HG03045 (cell line): ENCODE results near the gene DTD2.
"Not testable (repeated sequence)": the region's sequence is repeated elsewhere in the genome, so short reads cannot be mapped to it uniquely, and the experiment has no call there.

Source experiments
- ATAC-seq: cut with Tn5 transposase; IDR thresholded peaks from one replicate; pipeline ENCODE4 v1.9.1; 2021; ENCODE audit warnings: mild to moderate bottlenecking, moderate library complexity; ENCODE audit not compliant: unreplicated experiment

The DTD2 gene

DNA sequence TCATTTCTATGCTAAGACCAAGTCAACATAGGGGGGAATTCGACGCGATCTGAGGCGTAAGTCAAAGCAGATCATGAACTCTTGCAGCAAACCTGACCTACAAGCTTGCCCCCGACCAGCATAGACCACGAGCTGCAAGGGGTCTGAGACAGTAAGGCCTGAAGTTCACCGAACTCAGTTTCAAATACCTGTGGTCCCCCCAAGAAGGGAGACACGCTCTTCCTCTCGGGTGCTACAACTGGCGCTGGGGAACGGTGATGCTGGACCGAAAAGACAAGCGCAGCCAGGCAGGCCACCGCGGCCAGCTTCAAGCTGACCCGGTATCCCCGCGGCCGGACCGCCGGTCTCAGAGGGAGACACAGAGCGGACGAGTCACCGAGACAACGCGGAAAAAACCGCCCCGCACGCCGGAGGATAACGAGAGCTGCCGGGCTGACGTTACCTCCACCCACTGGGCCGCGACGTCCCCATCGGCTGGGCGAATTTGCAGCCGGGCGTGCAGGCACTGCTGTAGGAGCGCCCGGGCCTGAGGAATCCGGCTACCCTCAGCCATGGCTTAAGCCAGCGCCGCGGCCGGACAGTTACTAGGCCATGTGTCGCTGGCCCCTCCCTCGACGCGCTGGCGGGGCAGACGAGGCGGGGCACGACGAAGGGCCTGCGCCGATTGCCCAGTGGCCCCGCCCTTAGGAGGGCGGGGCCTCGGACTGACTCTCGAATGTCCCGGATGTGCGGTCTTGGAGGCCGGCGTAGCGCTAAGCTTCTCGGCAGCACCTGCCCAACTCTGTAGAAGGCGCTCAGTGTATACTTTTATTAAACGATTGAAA, at the start of gene DTD2:
DTD2 (minus strand) TSS at position 666 of the 824 bp plus-strand sequence; CDS start at position 553, 113 bp downstream.
- ATAC-seq: peak; percentile 99

DNA sequence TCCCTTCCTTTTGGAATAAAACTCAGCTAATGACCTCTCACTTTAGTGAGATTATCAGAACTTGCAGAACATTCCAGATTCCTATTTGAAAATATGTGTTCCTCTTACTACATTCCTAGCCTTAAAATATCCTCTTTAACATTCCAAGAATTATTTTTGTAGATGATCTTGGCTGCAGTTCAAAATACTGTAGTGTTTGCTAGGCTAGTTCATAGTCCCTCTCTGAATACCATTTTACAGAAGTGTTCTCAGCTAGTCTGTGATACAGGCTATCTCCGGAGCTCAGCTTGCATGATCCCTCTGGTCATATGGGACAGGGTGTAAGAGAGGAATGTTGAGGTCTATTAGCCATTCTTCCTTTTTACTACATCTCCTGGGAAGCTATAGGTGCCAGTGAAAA, 48.1 kb upstream of the DTD2 start:
- ATAC-seq: no peak

DNA sequence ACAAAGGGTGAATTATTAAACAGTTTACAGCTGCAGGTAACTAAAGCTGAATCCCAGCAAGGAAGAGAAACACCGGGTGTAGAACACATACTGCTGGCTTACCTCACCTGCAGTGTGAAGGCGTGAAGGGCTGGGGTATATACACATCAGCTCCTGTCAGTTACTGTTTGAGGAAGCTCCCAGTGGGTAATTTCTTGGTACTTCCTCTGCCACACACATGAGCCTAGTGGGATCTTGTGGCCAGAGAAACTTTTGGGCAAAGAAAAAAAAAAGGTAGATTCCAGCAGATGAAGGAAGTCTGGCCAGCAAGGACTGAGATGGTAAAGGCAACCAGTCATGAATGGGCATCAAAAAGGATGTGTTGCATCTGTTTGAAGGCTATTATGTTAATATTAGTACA, 44.6 kb upstream of the DTD2 start:
- no peak for ATAC-seq

DNA sequence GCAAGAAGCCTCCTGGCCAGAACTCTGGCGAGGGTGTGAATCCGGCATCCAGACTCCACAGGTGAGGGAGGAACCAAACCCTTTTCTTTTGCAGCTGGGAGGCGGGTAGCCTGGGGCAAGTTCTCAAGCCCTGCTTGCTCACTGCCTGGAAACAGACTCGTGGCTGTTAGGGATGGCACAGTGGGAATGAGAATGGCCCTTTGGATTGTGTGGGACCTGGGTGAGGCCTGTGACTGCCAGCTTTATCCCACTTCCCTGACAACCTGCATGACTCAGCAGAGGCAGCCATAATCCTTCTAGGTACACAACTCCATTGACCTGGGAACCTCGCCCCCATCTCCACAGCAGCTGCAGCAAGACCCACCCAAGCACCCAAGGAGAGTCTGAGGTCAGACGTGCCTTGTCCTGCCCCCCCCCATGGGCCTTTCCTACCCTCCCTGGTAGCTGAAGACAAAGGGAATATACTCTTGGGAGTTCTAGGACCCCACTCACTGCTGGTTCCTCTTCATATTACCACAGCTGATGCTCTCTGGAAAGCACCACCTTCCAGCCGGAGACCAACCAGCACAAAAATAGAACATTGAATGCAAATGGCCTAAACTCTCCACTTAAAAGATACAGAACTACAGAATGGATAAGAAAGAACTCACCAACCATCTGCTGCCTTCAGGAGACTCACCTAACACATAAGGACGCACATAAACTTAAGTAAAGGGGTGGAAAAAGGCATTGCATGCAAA, 35.6 kb upstream of the DTD2 start:
- no peak for ATAC-seq

DNA sequence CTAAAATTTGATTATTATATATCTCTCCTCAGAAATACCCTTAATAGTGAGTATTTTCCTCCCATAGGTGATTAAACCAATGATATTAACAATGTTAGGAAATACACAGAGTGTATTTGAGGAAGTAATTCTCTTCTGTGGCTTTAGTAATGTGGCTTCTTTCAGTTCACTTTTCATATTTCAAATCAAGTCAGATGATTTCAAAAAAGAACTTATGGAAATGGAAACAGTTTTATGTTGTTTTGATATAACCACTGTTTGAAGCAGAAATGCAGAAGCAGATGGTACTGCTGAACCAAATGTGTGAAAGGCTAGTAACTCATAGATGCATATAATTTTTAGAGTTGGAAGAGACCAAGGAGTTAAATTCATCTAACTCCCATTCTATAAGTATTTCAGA, 32.4 kb upstream of the DTD2 start:
- ATAC-seq: no peak

DNA sequence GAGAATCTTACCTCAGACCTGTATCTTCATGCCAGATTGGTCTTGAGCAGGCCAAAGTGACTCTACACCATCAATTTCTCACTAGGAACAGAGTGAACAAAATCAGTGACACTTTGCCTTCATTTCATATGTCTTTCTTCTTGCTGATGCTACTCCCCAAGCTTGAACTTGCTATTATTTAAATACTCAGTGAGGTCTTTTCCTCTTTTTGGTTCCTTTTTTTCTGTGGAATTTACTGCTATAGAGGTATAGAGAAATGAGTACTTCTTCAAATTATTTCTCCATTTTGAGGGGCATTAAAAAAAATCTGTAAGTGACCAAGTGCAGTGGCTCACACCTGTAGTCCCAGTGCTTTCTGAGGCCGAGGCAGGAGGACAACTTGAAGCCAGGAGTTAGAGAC, 30.6 kb upstream of the DTD2 start, which contains the start of gene GPR33:
GPR33 (minus strand) TSS at position 154 of the 400 bp plus-strand sequence. CDS start 4,074 bp downstream, outside the sequence.
- no peak for ATAC-seq

DNA sequence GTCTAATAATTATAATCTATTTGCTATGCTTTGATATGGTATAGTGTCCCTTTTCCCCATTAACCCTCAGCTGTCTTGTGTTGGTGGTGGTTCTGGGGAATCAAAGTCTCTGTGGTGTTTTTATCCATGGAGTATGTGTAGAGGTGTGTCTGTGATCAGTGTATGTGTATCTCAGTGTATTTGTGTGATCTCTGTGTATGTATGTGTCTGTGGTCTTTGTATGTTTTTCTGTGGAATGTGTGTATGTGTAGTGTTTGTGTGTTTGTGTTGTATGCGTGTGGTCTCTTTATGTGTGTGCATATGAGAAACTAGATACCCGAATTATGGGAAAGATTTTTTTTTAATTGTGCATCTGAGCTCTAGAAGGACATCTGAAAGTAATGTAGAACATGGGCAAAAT, 29.5 kb upstream of the DTD2 start:
- ATAC-seq: no peak

DNA sequence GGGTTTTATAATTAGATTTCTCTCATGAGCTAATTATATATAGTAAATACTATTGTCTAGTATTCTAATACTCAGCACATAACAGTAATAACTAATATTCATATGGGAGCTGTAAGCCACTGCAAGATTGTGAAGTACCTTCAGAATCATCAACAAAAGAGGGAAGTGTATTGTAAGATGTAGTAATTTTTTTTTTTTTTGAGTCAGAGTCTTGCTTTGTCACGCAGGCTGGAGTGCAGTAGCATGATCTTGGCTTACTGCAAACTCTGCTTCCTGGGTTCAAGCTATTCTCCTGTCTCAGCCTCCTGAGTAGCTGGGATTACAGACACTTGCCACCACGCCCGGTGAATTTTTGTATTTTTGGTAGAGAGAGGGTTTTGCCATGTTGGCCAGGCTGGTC, 27.4 kb upstream of the DTD2 start:
- no peak for ATAC-seq

DNA sequence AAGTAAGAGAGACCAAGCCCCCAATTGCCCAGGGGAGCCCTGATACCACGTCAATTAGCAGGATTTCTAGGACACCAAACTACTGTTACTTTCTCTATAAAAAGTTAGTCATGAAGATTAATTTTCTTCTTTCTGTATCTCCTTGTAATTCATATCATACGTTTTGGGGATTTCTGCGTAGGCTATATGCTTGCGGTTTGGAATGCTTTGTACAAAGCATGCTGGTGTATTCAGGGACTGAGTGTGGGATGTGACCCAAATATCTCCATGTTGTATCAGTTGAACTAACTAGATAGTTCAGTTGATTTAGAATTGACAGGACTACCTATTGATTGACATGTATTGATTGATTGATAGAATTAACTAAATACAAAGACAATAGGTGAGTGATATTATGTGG, 22.9 kb upstream of the DTD2 start:
- ATAC-seq: no peak

DNA sequence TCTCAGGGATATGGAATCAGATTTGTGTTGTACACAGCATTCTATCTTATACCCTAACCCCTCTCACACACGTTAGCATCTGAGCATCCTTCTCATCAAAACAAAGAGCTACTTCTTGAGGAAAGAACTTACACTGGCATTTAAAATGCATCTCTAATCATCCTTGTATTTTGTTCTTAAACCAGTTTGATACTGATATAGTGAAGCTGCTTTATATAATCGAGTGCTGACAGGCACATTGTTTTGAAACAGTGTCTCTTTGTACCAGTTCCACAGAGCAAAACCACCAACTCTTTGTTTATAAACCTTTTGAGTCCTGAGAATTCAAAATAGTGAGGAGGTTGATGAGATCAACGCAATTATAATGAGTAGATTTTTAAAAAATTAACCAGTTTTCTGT, 21.7 kb upstream of the DTD2 start:
- ATAC-seq: no peak

DNA sequence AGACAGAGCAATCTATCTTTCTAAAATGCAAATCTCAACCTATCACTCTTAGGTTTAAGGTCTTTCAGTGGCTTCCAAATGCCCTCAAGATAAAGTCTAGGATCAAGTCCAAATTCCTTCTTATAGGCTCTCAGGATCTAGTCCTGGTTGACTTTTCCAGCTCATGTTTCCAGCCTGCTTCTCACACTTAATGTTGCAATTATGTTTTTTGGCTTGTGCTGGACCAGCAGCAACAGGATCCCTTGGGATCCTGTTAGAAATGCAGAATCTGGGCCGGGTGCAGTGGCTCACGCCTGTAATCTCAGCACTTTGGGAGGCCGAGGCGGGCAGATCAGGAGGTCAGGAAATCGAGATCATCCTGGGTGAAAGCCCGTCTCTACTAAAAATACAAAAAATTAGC, 19.9 kb upstream of the DTD2 start:
- no peak for ATAC-seq

DNA sequence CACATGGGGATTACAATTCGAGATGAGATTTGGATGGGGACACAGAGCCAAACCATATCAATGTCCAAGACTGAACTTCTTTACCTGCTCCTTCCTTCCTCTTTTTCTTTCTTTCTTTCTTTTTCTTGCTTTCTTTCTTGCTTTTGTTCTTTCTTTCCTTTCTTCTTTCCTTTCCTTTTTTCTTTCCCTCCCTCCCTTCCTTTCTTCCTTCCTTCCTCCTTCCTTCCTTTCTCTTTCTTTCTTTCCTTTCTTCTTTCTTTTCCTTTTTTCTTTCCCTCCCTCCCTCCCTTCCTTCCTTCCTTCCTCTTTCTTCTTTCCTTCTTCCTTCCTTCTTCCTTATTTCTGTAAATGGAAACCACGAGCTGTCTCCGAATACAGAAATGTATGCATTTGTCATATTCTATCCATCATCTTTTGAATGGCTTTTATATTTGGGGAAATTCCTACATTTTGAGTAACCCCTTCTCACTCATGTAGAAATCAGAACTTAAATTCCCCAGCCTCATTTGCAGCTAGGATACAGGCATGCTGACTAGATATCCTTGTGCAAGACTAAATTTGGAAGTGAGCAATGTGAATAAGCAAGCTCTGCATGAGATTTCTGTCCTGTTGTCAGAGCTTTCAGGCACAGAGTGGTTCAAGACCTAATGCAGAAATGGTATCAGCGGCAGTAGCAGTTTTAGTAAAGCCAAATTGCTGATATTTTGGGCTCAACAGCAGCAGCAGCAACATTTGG, 19.0 kb upstream of the DTD2 start:
- ATAC-seq: no peak

DNA sequence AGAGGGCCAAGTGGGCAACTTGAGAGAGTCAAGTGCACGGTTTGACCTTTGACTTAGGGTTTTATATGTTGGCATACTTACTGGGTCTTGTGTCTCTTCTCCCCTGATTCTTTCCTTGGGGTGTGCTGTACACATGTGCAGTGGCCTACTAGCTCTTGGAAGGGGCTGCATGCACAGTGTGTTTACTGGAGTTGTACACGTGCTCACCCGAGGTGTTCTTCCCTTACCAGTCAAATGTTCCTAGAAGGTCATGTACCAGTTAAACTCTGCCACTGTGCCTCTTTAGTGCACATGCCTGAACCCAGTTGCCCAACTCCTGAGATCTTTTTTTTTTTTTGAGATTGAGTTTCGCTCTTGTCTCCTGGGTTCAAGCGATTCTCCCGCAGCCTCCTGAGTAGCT, 9.2 kb upstream of the DTD2 start:
- no peak for ATAC-seq

DNA sequence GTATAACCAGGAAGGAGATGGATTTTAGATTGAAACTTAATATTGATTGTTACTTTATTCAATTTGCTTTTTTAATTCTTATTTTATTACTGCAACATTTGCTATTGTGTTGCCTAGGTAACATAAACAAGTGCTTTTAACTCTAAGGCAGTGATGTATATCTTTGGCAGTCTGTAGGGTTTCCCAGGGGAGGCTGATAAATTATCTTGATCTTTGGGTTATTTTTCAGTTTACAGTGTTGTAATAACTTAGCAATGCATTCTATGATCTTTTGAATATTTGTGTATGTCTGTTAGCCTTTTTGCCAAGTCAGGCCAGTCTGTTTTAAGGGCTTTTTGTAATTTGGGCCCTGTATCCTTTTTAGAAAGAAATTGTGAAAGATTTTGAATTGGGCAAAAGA, 7.8 kb upstream of the DTD2 start:
- no peak for ATAC-seq

DNA sequence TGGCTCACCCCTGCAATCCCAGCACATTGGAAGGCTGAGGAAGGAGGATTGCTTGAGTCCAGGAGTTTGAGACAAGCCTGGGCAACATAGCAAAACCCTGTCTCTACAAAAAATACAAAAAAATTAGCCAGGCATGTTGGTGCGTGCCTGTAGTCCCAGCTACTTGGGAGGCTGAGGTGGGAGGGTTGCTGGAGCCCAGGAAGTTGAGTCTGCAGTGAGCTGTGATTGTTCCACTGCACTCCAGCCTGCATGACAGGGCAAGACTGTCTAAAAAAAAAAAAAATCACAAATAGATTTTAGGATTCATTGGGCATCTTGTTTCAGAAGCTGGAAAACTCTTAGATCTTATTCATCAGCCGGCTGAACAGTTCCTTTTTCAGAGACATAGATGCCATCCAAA, 5.1 kb upstream of the DTD2 start:
- not testable (repeated sequence) for ATAC-seq

DNA sequence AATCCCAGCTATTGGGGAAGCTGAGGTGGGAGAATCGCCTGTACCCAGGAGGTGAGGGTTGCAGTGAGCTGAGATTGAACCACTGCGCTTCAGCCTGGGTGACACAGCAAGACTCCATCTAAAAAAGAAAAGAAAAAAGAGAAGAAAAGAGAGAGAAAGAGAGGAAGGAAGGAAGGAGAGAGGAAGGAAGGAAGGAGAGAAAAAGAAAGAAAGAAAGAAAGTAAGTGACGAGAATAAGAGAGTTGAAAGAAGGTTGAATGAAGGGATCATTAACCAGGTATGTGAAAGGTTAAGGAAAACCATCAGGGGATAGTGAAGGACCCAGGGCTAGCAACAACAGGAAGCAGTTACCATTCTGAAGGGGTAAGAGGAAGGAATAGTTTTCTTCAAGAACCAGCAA, 4.2 kb upstream of the DTD2 start:
- no peak for ATAC-seq

DNA sequence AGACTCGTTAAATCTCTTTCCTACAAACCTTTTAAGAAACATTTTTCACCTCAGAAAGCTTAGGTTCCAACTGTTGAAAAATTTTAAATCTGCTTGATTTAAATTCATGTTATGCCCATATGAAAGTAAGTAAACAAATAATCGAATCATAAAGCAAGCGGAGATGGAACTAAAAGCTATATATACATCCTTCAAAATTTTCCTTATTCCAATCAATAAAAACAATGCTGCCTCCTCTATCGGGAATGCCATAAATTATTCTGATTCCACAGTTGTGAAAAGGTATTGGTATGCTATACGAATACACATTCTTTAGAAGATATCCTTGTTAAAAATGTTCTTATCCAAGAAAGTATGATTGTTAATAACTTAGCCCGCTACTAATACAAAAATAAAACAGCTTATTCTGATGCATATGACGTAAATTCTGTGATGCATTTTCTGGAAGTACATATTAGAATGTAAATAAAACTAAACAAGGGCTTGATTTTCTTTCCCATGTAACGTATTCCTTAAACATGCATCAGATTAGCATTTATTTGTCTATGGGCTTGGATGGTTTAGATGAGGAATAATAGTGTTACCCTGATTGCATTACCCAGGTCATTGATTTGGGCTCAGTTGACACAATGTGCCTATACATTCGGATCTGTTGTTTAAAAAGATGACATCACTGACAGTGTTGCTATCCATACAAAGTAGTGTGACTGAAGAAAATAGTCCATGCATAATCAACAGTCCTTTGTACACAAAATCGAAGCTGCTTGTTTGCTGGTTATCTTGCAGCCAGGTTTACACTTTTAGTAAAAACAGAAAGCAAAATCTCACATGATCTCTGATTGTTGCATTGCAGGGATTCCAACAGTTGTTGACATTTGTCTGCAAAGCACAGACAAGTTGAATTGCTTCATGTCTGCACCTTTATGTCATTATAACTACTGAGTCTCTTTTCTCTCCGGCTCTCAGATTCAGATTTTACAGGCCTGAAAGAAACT, 656 bp upstream of the DTD2 start:
- ATAC-seq: no peak

DNA sequence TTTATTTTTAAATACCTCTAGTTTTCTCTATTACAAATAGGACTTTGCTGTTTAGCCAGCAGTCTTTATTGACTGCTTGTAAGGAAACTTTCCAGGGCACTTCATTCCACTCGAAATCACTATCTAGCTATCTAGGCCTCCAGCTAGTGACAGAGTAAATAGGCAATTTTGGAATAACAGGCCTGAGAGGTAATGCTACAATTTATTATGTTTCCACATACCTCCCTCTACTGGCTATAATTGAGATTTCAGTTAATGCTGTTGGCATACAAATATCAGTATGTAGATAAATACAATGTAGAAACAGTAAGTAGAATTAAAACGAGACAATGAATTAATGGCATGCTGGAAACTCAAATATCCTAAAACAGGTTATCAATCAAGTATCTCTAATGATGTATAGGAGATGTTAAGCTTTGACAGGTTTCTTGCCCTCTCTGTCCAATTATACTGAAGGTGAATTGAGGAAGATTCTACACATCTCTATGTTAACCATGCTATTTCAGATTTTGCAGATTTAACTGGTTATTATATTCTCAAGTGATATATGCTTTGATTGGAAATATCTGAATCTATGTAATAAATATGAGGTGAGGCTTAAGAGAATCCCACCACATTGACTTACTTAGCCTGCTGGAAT, 7.2 kb downstream of the DTD2 start:
- ATAC-seq: no peak

DNA sequence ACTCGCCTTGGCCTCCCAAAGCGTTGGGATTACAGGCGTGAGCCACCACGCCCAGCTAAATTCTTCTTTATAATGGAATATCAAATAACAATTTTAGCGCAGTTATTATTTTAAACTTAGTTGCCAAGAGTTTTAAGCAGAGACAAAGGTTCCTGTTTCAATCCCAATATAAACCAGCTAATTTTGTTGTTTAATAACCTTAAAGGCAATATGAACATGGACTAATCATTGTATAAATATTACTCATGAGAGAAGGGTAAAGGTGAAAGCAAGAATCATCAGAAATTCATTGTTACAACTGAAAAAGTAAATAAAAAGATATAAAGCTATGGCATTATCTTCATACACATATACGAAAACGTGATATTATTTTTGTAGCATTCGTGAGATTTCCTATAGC, 8.2 kb downstream of the DTD2 start:
- no peak for ATAC-seq

DNA sequence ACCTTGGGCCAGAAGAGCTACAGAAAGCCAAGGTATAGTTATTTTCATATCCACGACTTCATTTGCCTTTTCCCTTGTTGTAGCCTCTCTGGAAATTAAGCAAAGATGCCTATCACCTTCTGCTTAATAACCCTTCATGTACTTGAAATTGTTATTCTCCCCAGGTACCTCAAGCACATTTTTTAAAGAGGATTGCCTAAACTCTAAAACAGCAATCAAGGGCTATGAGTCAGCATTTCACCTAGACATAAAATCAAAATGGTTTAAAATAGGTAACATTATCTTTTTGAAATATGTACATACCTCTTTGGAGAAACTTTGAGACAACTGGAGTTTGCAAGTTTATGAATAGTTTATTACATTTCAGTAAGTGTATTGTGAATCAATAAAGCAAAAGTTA, 11.6 kb downstream of the DTD2 start:
- no peak for ATAC-seq
